ENCODE measurements around the gene PECR. TPM values are rescaled to one million over a fixed set of nuclear protein-coding genes. Genes with fewer than 3 reads are reported as not detected.

PECR gene
- total and polyA plus RNA-seq, 9 of the 15 experiments (the other 6 are each of a cell fraction or from before 2014, with no cell fraction given): 1.1 to 10.3 (median 8.2) TPM

- no TSS peak for BruUV-seq (replicated peaks)
- in situ Hi-C loops (cut with MboI): no loop called here
- DNase-seq (ENCODE audit: extremely low read depth in 1 of 4, low spot score in 3 of 4) (peak; percentile 48 to 61 (median 53)), FAIRE-seq (peak; percentile 32), ATAC-seq (peak; percentile 95)
- Histone ChIP-seq H3K9me1 (ENCODE audit: control insufficient read depth, insufficient read depth, low read length) (no peaks in the 10 kb centered on the region), H3K79me2 (ENCODE audit: control insufficient read depth, insufficient read depth, low read length) (no peaks in the 10 kb centered on the region), H3K9ac (ENCODE audit: insufficient read depth in 1 of 2, low read depth in 2 of 2, low read length in 2 of 2) (no peak overlapping the region), H3K27me3 (ENCODE audit: control insufficient read depth in 2 of 2, insufficient read depth in 2 of 2, low read length in 2 of 2) (no peaks in the 10 kb centered on the region), H2AFZ (ENCODE audit: low read depth, low read length) (peak overlapping the region; percentile 23; the same call in 1 of the 2 replicates), H3K27ac (ENCODE audit: extremely low read depth, low read depth, low read length) (no peak overlapping the region), H4K20me1 (replicated peaks; ENCODE audit: control insufficient read depth, insufficient read depth, low read length) (no peaks in the 10 kb centered on the region), H3K9me3 (replicated peaks; ENCODE audit: control insufficient read depth, insufficient read depth, low read depth, low read length) (no peaks in the 10 kb centered on the region), H3K4me2 (ENCODE audit: insufficient read depth, low read length) (no peak overlapping the region), H3K36me3 (ENCODE audit: control insufficient read depth, insufficient read depth, low read length) (no peaks in the 10 kb centered on the region), H3K4me3 (no peak overlapping the region), H3K4me1 (replicated peaks in 1 of 2; ENCODE audit: control insufficient read depth in 2 of 2, insufficient read depth in 2 of 2, low read length in 2 of 2) (no peaks in the 10 kb centered on the region; a peak in 1 of 5 replicates)
- 0% methylated on average over 3 of the region's 3 CpGs for WGBS (ENCODE audit: insufficient coverage, low coverage, missing lambda C conversion rate)
- POLR2A ChIA-PET: interaction anchor here (0.9 to 1.2 kb wide), 2 partner anchors 21 to 94 kb away, joined by 3 read pairs; no protein-coding TSS in a partner anchor
- intact Hi-C loops (cut with micrococcal nuclease): loop anchor here (1.0 kb wide), 1 partner anchor 73 kb away; no protein-coding TSS in a partner anchor
- CTCF ChIA-PET (ENCODE audit: low intra/inter-chr PET ratio): interaction anchor here (0.6 to 0.9 kb wide), 2 partner anchors 17 to 74 kb away, joined by 3 to 4 read pairs; no protein-coding TSS in a partner anchor
- TF ChIP-seq RAD21 (CRISPR knock-in tag; conservative IDR thresholded peaks at IDR 0.05 in 1 of 2, IDR thresholded peaks at IDR 0.05 in 1 of 2) (peak; percentile 43 to 67), MCM3 (IDR thresholded peaks at IDR 0.05) (no peak), HLTF (IDR thresholded peaks at IDR 0.05) (no peak), HEY1 (CRISPR knock-in tag; IDR thresholded peaks at IDR 0.05; ENCODE audit: borderline replicate concordance) (no peak), CTCF (IDR thresholded peaks at IDR 0.05 in 2 of 3, conservative IDR thresholded peaks at IDR 0.05 in 1 of 3; ENCODE audit: insufficient read depth in 2 of 3, low read depth in 1 of 3, low read length in 3 of 3) (peak; percentile 56 to 71 (median 64)), AFF4 (CRISPR knock-in tag; IDR thresholded peaks at IDR 0.05) (no peak), ZNF668 (CRISPR knock-in tag; IDR thresholded peaks at IDR 0.05) (no peak), TAF9B (IDR thresholded peaks at IDR 0.05; ENCODE audit: partially characterized antibody) (no peak), ZNF445 (CRISPR knock-in tag; IDR thresholded peaks at IDR 0.05; ENCODE audit: low read depth) (no peak), NCOA6 (IDR thresholded peaks at IDR 0.05) (no peak), TEAD2 (tag; IDR thresholded peaks at IDR 0.05) (no peak), ELF4 (CRISPR knock-in tag; IDR thresholded peaks at IDR 0.05) (no peak), BRD9 (IDR thresholded peaks at IDR 0.05; ENCODE audit: low read depth, partially characterized antibody) (no peak), POLR2AphosphoS2 (IDR thresholded peaks at IDR 0.05; ENCODE audit: low read length) (no peak), ZNF584 (CRISPR knock-in tag; IDR thresholded peaks at IDR 0.05; ENCODE audit: low read depth) (no peak)
Observed at GRCh38 chr2:216023055-216023648, 58.5 kb downstream of the PECR start.
